Stimulated activated CD8-positive, alpha-beta memory T cell treated with anti-CD3 and anti-CD28 coated beads, Interleukin-15, amount 100 ng/mL, for 24 hours (primary cell): Measurements from ENCODE around the gene HSF4.
A peak's percentile ranks its signal among the peaks of the same experiment; 100 is the strongest.

Source experiments
- DNase-seq: peaks from one replicate; pipeline ENCODE4 v3.0.0-alpha.2; 2020; ENCODE audit warnings: low read depth

The HSF4 gene

GRCh38 chr16:67184995-67185650 is 20.6 kb downstream of the HSF4 start:
- peak; percentile 71 for DNase-seq

GRCh38 chr16:67185651-67186134 is 21.1 kb downstream of the HSF4 start:
- DNase-seq, result no peak

- no peak for DNase-seq
These were observed 22.0 kb downstream of the HSF4 start for GRCh38 chr16:67186550-67186950.

GRCh38 chr16:67187175-67187890 is 22.8 kb downstream of the HSF4 start:
- DNase-seq, result no peak

- DNase-seq, result no peak
These were observed 23.8 kb downstream of the HSF4 start for GRCh38 chr16:67188323-67188722.

- DNase-seq, result no peak
These were observed 24.3 kb downstream of the HSF4 start for GRCh38 chr16:67188798-67189197.

GRCh38 chr16:67190041-67190440 is 25.5 kb downstream of the HSF4 start, which contains the start of gene EXOC3L1:
TSS of gene EXOC3L1 (minus strand) at chr16:67190136. CDS start at chr16:67189676, 460 bp downstream.
- no peak for DNase-seq

- no peak for DNase-seq
These were observed 26.2 kb downstream of the HSF4 start for GRCh38 chr16:67190448-67191399.

GRCh38 chr16:67191411-67191994 is 27.0 kb downstream of the HSF4 start:
- no peak for DNase-seq

GRCh38 chr16:67191995-67192681 is 27.6 kb downstream of the HSF4 start, which contains the start of gene E2F4:
TSS of gene E2F4 (plus strand) at chr16:67192155. CDS start at chr16:67192228, 73 bp downstream.
- DNase-seq, result peak; percentile 82

GRCh38 chr16:67192781-67193361 is 28.3 kb downstream of the HSF4 start:
- no peak for DNase-seq

GRCh38 chr16:67193536-67193935 is 29.0 kb downstream of the HSF4 start:
- no peak for DNase-seq

- DNase-seq, result no peak
These were observed 29.7 kb downstream of the HSF4 start for GRCh38 chr16:67194260-67194659.

- no peak for DNase-seq
These were observed 31.1 kb downstream of the HSF4 start for GRCh38 chr16:67195676-67196075.

- DNase-seq, result no peak
These were observed 32.3 kb downstream of the HSF4 start for GRCh38 chr16:67196881-67197280.

- DNase-seq, result no peak
These were observed 33.2 kb downstream of the HSF4 start for GRCh38 chr16:67197704-67198103.

- no peak for DNase-seq
These were observed 33.7 kb downstream of the HSF4 start for GRCh38 chr16:67198238-67198734.

- no peak for DNase-seq
These were observed 34.7 kb downstream of the HSF4 start, which contains the start of gene ELMO3 for GRCh38 chr16:67199011-67199807. TSS of gene ELMO3 (plus strand) at chr16:67199131. CDS start at chr16:67199327, 196 bp downstream.

GRCh38 chr16:67199808-67200198 is 35.3 kb downstream of the HSF4 start:
- DNase-seq, result no peak

- no peak for DNase-seq
These were observed 35.9 kb downstream of the HSF4 start for GRCh38 chr16:67200491-67200890.
